ENCODE results near the gene PROSER3. TPM values are rescaled to one million over a fixed set of nuclear protein-coding genes. Genes with fewer than 3 reads are reported as not detected.

Gene PROSER3
- total RNA-seq, 1 donor from 2014 or later: 20.8 TPM

DNA sequence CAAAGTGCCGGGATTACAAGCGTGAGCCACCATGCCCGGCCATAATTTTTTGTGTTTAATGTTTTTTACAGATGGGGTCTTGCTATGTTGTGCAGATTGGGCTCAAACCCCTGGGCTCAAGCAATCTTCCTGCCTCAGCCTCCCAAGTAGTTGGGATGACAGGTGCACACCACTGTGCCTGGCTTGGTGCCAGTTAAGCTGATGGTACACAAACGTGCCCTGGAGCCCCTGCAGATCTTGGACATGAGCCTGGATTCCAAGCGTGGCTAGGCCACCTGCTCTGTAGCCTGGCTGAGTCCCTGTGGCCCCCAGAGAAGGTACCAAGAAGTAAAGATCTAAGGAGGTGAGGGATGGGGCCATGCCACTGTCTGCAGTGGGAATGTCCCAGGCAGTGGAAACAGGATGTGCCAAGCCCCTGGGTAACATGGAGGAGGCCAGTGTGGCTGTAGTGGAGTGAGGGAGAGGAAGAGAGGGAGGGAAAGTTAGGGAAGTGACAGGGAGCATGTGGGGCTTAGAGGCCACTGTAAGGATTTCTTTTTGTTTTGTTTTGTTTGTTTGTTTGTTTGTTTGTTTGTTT, 47.6 kb downstream of the PROSER3 start:
- Histone ChIP-seq H3K4me3 (no peak overlapping the region), H3K27ac (no peak overlapping the region), H3K27me3 (ENCODE audit: low read depth) (peaks cover 2% of the 10 kb centered on the region), H3K36me3 (no peaks in the 10 kb centered on the region), H3K9me3 (no peaks in the 10 kb centered on the region), H3K4me1 (no peaks in the 10 kb centered on the region)
- TF ChIP-seq CTCF (IDR thresholded peaks at IDR 0.05): no peak
- ATAC-seq (no peak), DNase-seq (no peak)
- intact Hi-C loops (cut with DNase I): no loop called here

DNA sequence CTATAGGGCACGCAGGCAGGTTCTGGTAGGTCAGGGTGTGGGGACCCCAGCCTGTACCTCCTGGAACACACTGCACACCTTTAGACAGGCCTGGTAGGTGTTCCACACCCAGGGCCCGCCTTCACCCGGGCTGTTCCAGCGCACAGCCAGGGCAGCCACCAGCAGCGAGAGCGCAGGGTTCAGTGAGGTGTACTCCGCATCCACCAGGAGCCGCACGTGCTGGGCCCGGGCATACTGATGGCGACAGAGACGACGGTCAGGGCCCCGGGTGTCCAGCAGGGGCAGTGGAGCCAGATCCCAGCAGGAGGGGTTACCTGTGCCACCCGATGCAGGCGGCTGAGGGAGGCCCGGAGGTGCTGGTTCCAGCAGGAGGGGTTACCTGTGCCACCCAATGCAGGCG, 48.6 kb downstream of the PROSER3 start:
- Histone ChIP-seq H3K4me1 (no peaks in the 10 kb centered on the region), H3K9me3 (no peaks in the 10 kb centered on the region), H3K27me3 (ENCODE audit: low read depth) (peaks cover 6% of the 10 kb centered on the region), H3K36me3 (no peaks in the 10 kb centered on the region), H3K27ac (no peak overlapping the region), H3K4me3 (no peak overlapping the region)
- ATAC-seq: no peak
- intact Hi-C loops (cut with DNase I): no loop called here
- DNase-seq: no peak
- no peak for TF ChIP-seq CTCF (IDR thresholded peaks at IDR 0.05)

DNA sequence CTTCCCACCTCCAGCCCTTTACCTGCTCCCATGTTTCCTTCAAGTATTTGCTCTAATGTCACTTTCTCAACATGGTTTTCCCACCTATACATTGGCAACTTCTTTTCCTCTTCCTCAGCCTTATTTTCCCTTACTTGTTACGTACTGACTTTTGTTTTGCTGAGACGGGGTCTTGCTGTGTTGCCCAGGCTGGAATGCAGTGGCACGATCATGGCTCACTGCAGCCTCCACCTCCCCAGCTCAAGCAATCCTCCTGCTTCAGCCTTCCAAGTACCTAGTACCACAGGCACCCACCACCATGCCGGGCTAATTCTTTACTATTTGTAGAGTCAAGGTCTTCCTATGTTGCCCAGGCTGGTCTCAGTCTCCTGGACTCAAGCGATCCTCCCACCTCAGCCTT, 49.7 kb downstream of the PROSER3 start:
- H3K4me1 ChIP-seq: no peaks in the 10 kb centered on the region
- ATAC-seq (no peak), DNase-seq (no peak)
- peaks cover 12% of the 10 kb centered on the region for H3K27me3 ChIP-seq (ENCODE audit: low read depth)
- no peak for TF ChIP-seq CTCF (IDR thresholded peaks at IDR 0.05)
- no peak overlapping the region for H3K27ac ChIP-seq
- H3K4me3 ChIP-seq: no peak overlapping the region
- no peaks in the 10 kb centered on the region for H3K9me3 ChIP-seq
- intact Hi-C loops (cut with DNase I): no loop called here
- no peaks in the 10 kb centered on the region for H3K36me3 ChIP-seq

- peaks cover 15% of the 10 kb centered on the region for H3K27me3 ChIP-seq (ENCODE audit: low read depth)
- ATAC-seq (peak in 1 of 2 donors; percentile 47), DNase-seq (no peak)
- no peak overlapping the region for H3K27ac ChIP-seq
- TF ChIP-seq CTCF (IDR thresholded peaks at IDR 0.05): no peak
- H3K36me3 ChIP-seq: no peaks in the 10 kb centered on the region
- no peak overlapping the region for H3K4me3 ChIP-seq
- intact Hi-C loops (cut with DNase I): no loop called here
- no peaks in the 10 kb centered on the region for H3K9me3 ChIP-seq
- no peaks in the 10 kb centered on the region for H3K4me1 ChIP-seq
These were observed 53.6 kb downstream of the PROSER3 start for GRCh38 chr19:35811317-35812219.

- peaks cover 15% of the 10 kb centered on the region for H3K27me3 ChIP-seq (ENCODE audit: low read depth)
- no peak within 1 kb of the TSS for H3K4me3 ChIP-seq
- no peak for DNase-seq
- no peaks in the 10 kb centered on the region for H3K36me3 ChIP-seq
- TF ChIP-seq CTCF (IDR thresholded peaks at IDR 0.05): no peak
- H3K9me3 ChIP-seq: no peaks in the 10 kb centered on the region
- no peaks in the 10 kb centered on the region for H3K4me1 ChIP-seq
- intact Hi-C loops (cut with DNase I): no loop called here
- no peak for ATAC-seq
- H3K27ac ChIP-seq: no peak within 1 kb of the TSS
These were observed 54.5 kb downstream of the PROSER3 start, which contains the start of gene PRODH2 for GRCh38 chr19:35812220-35813042. Gene PRODH2 (minus strand): TSS chr19:35812845. CDS start chr19:35812805, 40 bp downstream.

All from lower lobe of right lung (tissue), 2 donors.